Prostate gland (tissue), 2 donors: Measurements from ENCODE around the gene SIGLEC1.

ENCODE experiments used
- CTCF ChIP-seq, 4 experiments: fragments of 200-600 bp in 2 of 4; fragments of 450-650 bp in 2 of 4; sonication (generic) in 2 of 4; IDR thresholded peaks; 1 replicate in 3 of 4; 2 replicates in 1 of 4; pipeline ENCODE4 v1.5.1; 2016 to 2019; ENCODE audit warnings: antibody characterized with exemption in 4 of 4, mild to moderate bottlenecking in 2 of 4, moderate library complexity in 2 of 4
- POLR2A ChIP-seq: fragments of 450-650 bp; IDR thresholded peaks from one replicate; pipeline ENCODE4 v1.6.1; 2016; ENCODE audit warnings: antibody characterized with exemption, mild to moderate bottlenecking

DNA sequence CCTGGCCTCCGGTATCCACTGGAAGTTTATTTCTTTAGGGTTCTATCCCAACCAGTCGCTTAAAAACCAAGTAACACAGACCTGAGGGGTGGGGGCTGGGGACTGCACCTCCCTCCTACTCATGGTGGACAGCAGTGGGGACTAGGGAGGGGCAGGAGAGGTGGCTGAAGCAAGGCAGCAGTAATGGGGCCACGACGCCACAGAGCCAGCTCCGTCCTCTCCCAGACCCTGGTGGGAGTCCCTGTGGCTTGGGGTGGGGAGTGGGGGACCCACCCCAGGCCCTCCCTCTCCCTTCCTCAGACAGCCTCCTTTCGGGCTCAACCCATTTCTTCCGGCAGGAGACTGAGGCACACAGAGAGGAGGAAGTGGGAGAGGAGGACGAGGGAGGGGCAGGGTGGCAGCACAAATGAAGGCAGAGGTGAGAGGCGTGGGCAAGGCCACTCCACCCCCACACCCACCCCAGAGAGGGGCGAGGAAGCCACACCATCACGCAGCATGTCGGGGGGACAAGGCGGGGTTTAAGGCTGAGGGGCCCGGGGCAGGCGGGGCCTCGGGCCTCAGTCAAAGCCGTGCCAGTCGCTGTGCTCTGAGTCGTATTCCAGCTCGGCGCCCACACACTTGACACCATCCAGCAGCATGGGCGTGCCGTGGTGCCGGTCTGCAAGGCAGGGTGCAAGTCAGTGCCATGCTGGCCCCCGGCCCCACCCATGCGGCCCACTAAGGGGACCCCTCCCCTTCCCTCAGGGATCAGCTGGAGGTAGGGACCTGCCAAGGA is 41.3 kb upstream of the SIGLEC1 start:
- no peak for TF ChIP-seq CTCF (IDR thresholded peaks at IDR 0.05)
- TF ChIP-seq POLR2A: no peak
